HG03097 (cell line): ENCODE measurements around the gene ZNRF3.
"Not testable (repeated sequence)": the region's sequence is repeated elsewhere in the genome, so short reads cannot be mapped to it uniquely, and the experiment has no call there.

ENCODE experiments used
- ATAC-seq: cut with Tn5 transposase; IDR thresholded peaks from one replicate; pipeline ENCODE4 v1.9.1; 2021; ENCODE audit not compliant: unreplicated experiment, low FRiP score

The ZNRF3 gene

DNA sequence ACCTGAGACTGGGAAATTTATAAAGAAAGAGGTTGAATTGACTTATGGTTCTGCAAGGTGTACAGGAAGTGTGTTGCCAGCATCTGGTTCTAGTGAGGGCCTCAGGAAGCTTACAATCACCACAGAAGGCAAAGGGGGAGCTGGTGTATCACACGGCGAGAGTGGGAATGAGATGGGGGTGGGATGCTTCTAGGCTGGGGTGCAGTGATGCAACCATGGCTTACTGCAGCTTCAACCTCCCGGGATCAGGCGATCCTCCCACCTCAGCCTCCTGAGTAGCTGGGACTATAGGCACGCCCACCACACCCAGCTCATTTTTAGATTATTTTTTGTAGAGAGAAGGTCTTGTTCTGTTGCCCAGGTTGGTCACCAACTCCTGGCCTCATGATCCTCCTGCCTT is 117.3 kb downstream of the ZNRF3 start:
- no peak for ATAC-seq

DNA sequence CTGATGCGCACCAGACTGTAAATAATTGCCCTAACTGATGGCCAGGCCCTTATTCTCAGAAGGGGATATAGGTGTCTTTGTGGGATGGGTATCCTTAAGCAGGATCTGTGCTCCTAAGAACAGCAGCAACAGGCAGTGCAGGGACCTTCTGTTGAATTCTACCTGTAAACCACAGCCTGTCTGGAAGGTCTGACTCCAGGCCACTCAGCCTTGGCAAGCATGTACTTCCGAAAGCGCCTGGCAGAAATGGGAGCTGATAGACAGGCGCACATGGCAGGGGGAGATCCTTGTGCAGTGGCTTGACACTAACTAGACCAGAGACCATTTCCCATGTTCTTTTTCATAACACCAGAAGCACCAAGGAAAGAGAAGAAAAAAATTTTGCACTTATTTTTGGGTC is 119.2 kb downstream of the ZNRF3 start:
- no peak for ATAC-seq

DNA sequence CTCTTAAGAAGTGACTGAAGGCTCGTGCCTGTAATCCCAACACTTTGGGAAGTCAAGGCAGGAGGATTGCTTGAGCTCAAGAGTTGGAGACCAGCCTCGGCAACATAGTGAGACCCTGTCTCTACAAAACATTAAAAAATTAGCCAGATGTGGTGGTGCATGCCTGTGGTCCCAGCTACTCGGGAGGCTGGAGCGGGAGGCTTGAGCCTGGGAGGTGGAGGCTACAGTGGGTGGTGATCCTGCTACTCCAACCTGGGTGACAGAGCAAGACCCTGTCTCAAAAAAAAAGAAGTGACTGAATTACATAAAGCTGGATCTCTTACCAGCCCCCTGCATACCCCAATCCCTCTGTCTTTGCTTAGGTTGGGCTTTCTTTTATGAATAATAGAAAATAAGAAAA is 120.2 kb downstream of the ZNRF3 start:
- no peak for ATAC-seq

- ATAC-seq = no peak
Measured at GRCh38 chr22:29003975-29004646, 120.7 kb downstream of the ZNRF3 start.

DNA sequence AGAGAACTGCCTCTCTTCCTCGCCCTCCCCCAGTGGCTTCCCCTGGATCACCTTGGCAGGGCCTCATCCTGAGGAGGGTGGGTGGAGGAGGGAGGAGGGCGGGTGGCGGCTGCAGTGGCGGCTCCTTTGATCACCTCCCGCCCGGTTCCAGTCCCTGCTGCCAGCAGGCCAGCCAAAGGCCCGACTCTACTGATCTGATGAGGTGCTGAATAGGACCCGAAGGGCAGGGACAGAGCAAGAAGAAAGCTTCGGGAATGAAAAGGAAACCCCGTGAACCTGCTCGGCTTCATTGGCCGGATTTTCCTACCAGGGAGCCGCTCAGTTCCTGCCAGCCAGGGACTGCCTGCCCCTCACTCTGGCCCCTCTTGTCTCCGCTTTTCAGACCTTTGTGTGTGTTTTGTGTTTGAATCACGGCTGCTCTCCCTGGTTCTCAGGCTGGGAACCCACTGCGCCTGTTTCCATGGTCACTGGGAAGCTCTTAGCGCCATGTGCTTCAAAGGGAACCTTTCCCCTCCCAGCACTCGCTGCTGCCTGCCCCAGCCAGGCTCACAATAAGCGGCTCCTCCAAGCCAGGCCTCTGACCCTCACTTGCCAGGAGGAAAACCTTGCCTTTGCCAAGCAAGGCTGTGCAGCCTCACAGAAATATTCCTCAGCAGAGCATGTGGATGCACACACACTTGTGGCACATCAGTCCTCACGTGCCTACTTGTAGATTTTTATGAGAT is 121.4 kb downstream of the ZNRF3 start:
- no peak for ATAC-seq

GRCh38 chr22:29005754-29006153 is 122.4 kb downstream of the ZNRF3 start:
- not testable (repeated sequence) for ATAC-seq

DNA sequence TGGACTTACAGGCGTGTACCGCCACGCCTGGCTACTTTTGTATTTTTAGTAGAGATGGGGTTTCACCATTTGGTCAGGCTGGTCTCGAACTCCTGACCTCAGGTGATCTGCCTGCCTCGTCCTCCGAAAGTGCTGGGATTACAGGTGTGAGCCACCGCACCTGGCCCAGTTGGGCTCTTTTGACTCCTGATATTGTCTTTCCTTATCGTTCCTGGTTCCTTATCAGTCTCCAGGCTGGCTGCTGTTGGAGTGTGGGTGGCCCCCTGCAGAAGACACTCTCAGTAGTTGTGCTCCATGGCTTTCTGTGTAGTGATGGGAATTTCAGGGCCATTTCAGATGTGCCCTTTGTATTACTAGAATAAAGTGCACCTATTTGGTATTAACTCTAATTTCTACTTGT is 123.0 kb downstream of the ZNRF3 start:
- no peak for ATAC-seq

DNA sequence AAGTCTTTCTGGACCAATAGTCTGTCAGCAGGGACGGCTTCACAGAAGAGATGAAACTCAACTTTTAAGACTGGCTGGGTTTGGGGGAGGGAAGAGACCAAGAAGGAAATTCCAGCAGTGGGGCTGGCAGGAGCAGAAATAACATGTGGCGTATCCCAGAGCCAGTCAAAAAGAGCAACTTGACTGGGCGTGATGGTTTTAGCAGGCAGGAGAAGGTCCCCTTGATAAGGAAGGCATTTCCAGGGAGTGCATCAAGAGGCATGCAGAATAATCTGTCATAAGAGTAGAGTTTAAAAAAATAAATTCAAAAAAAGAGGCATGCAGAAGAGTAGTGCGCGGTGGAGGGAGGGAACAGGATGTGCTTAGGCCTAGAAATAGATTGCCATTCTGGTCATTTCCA is 125.8 kb downstream of the ZNRF3 start:
- ATAC-seq = no peak

- ATAC-seq = no peak
Measured at GRCh38 chr22:29011240-29012100, 128.1 kb downstream of the ZNRF3 start.

GRCh38 chr22:29012101-29012433 is 128.7 kb downstream of the ZNRF3 start:
- ATAC-seq = no peak

GRCh38 chr22:29012952-29013351 is 129.6 kb downstream of the ZNRF3 start:
- ATAC-seq = no peak

GRCh38 chr22:29014293-29014692 is 130.9 kb downstream of the ZNRF3 start:
- ATAC-seq = no peak

DNA sequence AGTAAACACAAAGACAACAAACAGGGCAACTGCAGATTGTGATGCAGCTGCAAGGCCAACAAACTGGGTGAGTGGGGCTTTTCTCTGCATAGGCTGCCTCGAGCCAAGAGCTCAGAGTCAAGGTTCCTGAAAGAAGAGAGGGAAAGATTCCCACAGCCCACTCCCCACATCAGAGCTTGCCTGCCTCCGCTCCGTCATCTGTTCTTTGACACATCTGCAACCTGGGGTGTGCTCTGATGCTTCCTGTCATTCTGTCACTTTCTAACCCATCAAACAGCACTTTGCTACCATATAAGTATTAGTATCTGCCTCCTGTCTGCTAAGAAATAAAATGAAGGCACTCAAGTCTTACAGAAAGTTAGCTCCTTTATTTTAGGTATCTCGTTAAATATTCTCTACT is 131.4 kb downstream of the ZNRF3 start:
- no peak for ATAC-seq

GRCh38 chr22:29016067-29016938 is 132.9 kb downstream of the ZNRF3 start:
- no peak for ATAC-seq

DNA sequence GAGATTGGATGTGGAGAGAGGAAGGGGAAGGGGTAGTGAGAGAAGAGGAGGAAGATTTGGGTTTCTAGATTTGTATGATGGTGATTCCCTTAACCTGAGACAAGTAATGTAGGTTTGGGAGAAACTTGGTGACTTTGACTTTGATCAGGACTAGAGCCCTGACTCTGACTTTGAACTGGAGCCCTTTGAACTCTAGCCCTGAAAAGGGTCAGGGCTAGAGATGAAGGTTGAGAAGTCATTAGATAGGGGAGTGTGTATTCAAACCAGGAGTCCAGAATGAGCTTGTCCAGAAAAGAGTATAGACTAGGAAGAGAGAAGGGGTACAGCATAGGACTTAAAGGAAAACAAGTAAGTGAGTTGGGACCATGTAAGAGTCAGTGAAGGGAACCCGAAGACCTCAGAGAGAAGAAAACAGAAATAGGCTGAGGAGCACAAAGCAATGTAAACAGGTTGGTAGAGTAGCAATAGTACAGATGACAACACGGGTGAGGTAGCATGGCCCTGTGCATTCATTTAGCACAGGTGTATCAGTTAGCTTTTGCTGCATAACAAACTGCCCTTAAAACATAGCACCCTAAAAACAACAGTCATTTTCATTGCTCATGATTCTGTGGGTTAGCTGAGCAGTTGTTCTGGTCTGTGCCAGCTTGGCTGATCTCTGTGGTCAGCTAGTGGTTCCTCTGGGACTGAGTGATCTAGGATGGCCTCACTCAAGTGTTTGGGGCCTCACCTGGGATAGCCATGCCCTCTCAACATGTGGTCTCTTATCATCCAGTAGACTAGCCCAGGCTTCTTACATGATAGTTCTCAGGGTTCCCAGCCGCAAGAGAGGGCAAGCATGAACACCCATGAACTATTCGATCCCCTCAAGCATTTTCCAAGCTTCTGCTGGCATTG is 135.2 kb downstream of the ZNRF3 start:
- no peak for ATAC-seq

- no peak for ATAC-seq
Measured at GRCh38 chr22:29022101-29022817, 138.9 kb downstream of the ZNRF3 start.

- ATAC-seq = no peak
Measured at GRCh38 chr22:29023172-29023796, 139.9 kb downstream of the ZNRF3 start.

GRCh38 chr22:29026579-29026978 is 143.2 kb downstream of the ZNRF3 start:
- no peak for ATAC-seq

- no peak for ATAC-seq
Measured at GRCh38 chr22:29028468-29028867, 145.1 kb downstream of the ZNRF3 start.
